ENCODE measurements around the gene MUC2. TPM values are rescaled to one million over a fixed set of nuclear protein-coding genes. Genes with fewer than 3 reads are reported as not detected.
"Not testable (repeated sequence)": the region's sequence is repeated elsewhere in the genome, so short reads cannot be mapped to it uniquely, and the experiment has no call there.

MUC2 gene
- total and polyA plus RNA-seq, 2 donors (not counting 1 experiment from before 2014, with no cell fraction given): not detected

DNA sequence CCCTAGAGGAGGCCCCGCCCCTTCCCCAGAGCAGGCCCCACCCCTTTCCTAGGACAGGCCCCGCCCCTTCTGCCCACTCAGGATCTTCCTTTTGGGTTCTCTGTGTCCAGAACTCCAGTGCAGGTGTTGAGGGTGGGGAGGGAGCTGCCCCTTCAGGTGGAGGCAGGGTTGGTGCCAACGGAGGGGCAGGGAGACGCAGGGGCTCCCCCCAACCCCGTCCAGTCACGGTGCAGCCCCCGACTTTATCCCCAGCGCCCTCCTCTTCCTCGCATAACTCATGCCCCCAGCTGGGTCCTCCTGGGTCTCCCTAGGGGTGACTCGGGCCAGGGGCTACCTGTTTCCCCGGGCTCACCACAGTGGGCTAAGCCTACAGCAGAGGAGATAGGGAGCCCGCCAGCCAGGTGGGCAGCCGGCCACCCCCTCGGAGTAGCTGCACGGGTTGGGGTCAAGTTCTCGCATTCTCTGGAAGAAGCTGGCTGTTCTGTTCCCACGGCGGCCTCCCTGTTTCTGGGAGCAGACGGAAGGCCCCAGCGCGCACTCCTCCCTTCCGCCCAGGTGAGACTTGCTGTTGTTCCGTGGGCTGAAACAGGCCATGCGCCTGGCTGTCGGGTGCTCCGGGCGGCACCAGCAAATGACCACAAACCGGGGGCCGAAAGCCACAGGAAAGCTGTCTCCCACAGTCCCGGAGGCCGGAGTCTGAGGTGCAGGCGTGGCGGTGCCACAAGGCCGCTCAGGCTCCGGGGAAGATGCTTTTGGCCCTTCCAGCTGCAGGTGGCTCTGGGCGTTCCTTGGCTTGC is 38.9 kb downstream of the MUC2 start:
- ATAC-seq (ENCODE audit: low read depth): no peak
- Mint-ChIP-seq H3K4me3 (no peak overlapping the region), H3K4me1 (peaks cover 3% of the 10 kb centered on the region), H3K27ac (no peak overlapping the region), H3K27me3 (no peaks in the 10 kb centered on the region), H3K9me3 (ENCODE audit: insufficient read depth) (no peaks in the 10 kb centered on the region)
- Histone ChIP-seq H3K4me1 (ENCODE audit: control insufficient read depth in 2 of 2, insufficient read depth in 2 of 2, low read length in 2 of 2) (no peaks in the 10 kb centered on the region), H3K27ac (ENCODE audit: low read length in 2 of 2) (no peak overlapping the region), H3K36me3 (replicated peaks in 1 of 2; ENCODE audit: control extremely low read depth in 1 of 2, control insufficient read depth in 1 of 2, extremely low read depth in 1 of 2, insufficient read depth in 2 of 2, low read length in 1 of 2) (no peaks in the 10 kb centered on the region), H2AFZ (ENCODE audit: insufficient read depth, low read depth, low read length, poor library complexity, severe bottlenecking) (no peak overlapping the region), H3K9ac (ENCODE audit: low read length) (no peak overlapping the region), H3K27me3 (replicated peaks in 1 of 4; ENCODE audit: control extremely low read depth in 1 of 4, control insufficient read depth in 3 of 4, insufficient read depth in 4 of 4, low read length in 3 of 4) (no peaks in the 10 kb centered on the region), H4K20me1 (ENCODE audit: control insufficient read depth, insufficient read depth, low read length, poor library complexity, severe bottlenecking) (no peaks in the 10 kb centered on the region), H3K9me3 (ENCODE audit: control extremely low read depth in 1 of 3, control insufficient read depth in 2 of 3, insufficient read depth in 1 of 3, low read length in 2 of 3) (peaks cover 0 to 11% (median 0%) of the 10 kb centered on the region in 3 donors), H3K79me2 (ENCODE audit: control insufficient read depth, insufficient read depth, low read length) (no peaks in the 10 kb centered on the region), H3K4me3 (ENCODE audit: control extremely low read depth in 1 of 5, extremely low read depth in 1 of 5, insufficient read depth in 1 of 5, low read depth in 2 of 5, low read length in 4 of 5) (no peak overlapping the region), H3K4me2 (replicated peaks; ENCODE audit: low read depth, low read length, poor library complexity, severe bottlenecking) (no peak overlapping the region)
- ChIA-PET POLR2A (interaction anchor here (0.5 kb wide), 1 partner anchor 604 kb away, joined by 4 read pairs; no protein-coding TSS in a partner anchor), CTCF (no interaction called here)
- no peak for TF ChIP-seq EZH2 (IDR thresholded peaks at IDR 0.05; ENCODE audit: borderline replicate concordance, insufficient read depth, low read depth, low read length, poor library complexity, severe bottlenecking)
- TF ChIP-seq, protein P1, sequence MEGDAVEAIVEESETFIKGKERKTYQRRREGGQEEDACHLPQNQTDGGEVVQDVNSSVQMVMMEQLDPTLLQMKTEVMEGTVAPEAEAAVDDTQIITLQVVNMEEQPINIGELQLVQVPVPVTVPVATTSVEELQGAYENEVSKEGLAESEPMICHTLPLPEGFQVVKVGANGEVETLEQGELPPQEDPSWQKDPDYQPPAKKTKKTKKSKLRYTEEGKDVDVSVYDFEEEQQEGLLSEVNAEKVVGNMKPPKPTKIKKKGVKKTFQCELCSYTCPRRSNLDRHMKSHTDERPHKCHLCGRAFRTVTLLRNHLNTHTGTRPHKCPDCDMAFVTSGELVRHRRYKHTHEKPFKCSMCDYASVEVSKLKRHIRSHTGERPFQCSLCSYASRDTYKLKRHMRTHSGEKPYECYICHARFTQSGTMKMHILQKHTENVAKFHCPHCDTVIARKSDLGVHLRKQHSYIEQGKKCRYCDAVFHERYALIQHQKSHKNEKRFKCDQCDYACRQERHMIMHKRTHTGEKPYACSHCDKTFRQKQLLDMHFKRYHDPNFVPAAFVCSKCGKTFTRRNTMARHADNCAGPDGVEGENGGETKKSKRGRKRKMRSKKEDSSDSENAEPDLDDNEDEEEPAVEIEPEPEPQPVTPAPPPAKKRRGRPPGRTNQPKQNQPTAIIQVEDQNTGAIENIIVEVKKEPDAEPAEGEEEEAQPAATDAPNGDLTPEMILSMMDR (IDR thresholded peaks at IDR 0.05): no peak
- no peak for DNase-seq
- WGBS (ENCODE audit: insufficient coverage): 93% methylated on average over 33 of the region's 36 CpGs
- intact Hi-C loops (cut with micrococcal nuclease): no loop called here

DNA sequence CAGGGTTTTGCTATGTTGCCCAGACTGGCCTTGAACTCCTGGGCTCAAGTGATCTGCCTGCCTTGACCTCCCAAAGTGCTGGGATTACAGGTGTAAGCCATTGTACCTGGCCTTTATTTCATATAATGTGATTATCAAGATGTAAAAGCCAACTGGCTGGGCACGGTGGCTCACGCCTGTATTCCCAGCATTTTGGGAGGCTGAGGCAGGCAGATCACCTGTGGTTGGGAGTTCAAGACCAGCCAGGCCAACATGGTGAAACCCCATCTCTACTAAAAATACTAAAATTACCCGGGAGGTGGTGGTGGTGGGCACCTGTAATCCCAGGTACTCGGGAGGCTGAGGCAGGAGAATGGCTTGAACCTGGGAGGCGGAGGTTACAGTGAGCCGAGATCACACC is 40.6 kb downstream of the MUC2 start:
- POLR2A ChIA-PET; H3K4me1 Mint-ChIP-seq; H3K4me3 ChIP-seq (ENCODE audit: control extremely low read depth in 1 of 5, extremely low read depth in 1 of 5, insufficient read depth in 1 of 5, low read depth in 2 of 5, low read length in 4 of 5); intact Hi-C loops (cut with micrococcal nuclease); CTCF ChIA-PET; H3K27me3 Mint-ChIP-seq; ATAC-seq (ENCODE audit: low read depth); H3K27ac Mint-ChIP-seq; H3K27ac ChIP-seq (ENCODE audit: low read length in 2 of 2); H3K79me2 ChIP-seq (ENCODE audit: control insufficient read depth, insufficient read depth, low read length); H3K27me3 ChIP-seq (replicated peaks in 1 of 4; ENCODE audit: control extremely low read depth in 1 of 4, control insufficient read depth in 3 of 4, insufficient read depth in 4 of 4, low read length in 3 of 4); H3K4me2 ChIP-seq (replicated peaks; ENCODE audit: low read depth, low read length, poor library complexity, severe bottlenecking); DNase-seq; H3K4me3 Mint-ChIP-seq; H4K20me1 ChIP-seq (ENCODE audit: control insufficient read depth, insufficient read depth, low read length, poor library complexity, severe bottlenecking); H3K9ac ChIP-seq (ENCODE audit: low read length); H3K9me3 Mint-ChIP-seq (ENCODE audit: insufficient read depth); H3K4me1 ChIP-seq (ENCODE audit: control insufficient read depth in 2 of 2, insufficient read depth in 2 of 2, low read length in 2 of 2); H2AFZ ChIP-seq (ENCODE audit: insufficient read depth, low read depth, low read length, poor library complexity, severe bottlenecking); H3K36me3 ChIP-seq (replicated peaks in 1 of 2; ENCODE audit: control extremely low read depth in 1 of 2, control insufficient read depth in 1 of 2, extremely low read depth in 1 of 2, insufficient read depth in 2 of 2, low read length in 1 of 2): not testable (repeated sequence)
- H3K9me3 ChIP-seq (ENCODE audit: control extremely low read depth in 1 of 3, control insufficient read depth in 2 of 3, insufficient read depth in 1 of 3, low read length in 2 of 3): peaks cover 0 to 11% (median 0%) of the 10 kb centered on the region in 3 donors
- no CpG with 5 or more reads among the region's 6 CpGs for WGBS (ENCODE audit: insufficient coverage)
